ENCODE data around the gene SIPA1.

SIPA1 gene

DNA sequence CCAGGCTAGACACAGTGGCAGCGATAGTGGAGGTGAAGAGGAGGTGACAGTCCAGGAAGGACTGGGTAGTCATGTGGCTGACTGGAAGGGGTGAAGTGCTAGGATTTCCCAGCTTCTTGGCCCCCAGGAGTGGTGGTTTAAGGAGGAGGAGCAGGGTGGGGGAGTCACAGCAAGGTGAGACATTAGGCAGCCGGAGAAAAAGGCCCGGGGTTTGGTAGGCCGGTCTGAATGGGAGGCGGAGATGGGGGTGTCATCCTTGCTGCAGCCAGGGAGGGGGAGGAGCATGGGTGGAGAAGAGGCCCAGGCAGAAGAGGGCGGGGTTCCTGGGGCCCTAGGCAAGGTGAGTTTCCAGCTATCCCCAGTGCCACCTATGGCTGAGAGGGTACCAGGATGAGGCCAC lies 6.1 kb downstream of the SIPA1 start:
- H3K4me3 ChIP-seq: no peak overlapping the region
- H3K9me3 ChIP-seq (ENCODE audit: low read depth, low read length): no peaks in the 10 kb centered on the region
- no peak overlapping the region for H3K27ac ChIP-seq
- no peak overlapping the region for H3K9ac ChIP-seq (ENCODE audit: insufficient read length)
- no peak for TF ChIP-seq POLR2AphosphoS5 (IDR thresholded peaks at IDR 0.05; ENCODE audit: borderline replicate concordance, low read depth, low read length)
- TF ChIP-seq EZH2 (IDR thresholded peaks at IDR 0.05): no peak
- no peak for TF ChIP-seq FOXP2 (optimal IDR thresholded peaks at IDR 0.05; ENCODE audit: control extremely low read depth, extremely low read length, insufficient read depth)
- no peaks in the 10 kb centered on the region for H3K36me3 ChIP-seq (ENCODE audit: insufficient read depth, low read length)
- no peak for DNase-seq (ENCODE audit: low read depth, low spot score)

DNA sequence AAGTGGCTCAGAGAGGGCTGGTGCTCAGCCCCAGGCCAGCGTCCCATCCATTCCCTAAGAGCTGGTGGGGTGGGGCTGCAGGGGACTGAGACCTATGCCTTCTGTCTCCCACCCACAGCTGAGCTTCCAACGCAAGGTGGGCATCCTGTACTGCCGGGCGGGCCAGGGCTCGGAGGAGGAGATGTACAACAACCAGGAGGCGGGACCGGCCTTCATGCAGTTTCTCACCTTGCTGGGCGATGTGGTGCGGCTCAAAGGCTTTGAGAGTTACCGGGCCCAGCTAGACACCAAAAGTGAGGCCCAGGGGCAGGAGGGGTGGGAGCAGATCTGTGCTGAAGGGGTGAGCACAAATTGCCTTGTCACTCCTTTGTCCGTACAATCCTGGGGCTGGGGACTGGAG lies 6.9 kb downstream of the SIPA1 start:
- DNase-seq (ENCODE audit: low read depth, low spot score): no peak
- H3K9me3 ChIP-seq (ENCODE audit: low read depth, low read length): no peaks in the 10 kb centered on the region
- no peak overlapping the region for H3K4me3 ChIP-seq
- TF ChIP-seq EZH2 (IDR thresholded peaks at IDR 0.05) (no peak), POLR2AphosphoS5 (IDR thresholded peaks at IDR 0.05; ENCODE audit: borderline replicate concordance, low read depth, low read length) (no peak), FOXP2 (optimal IDR thresholded peaks at IDR 0.05; ENCODE audit: control extremely low read depth, extremely low read length, insufficient read depth) (no peak)
- no peak overlapping the region for H3K27ac ChIP-seq
- H3K9ac ChIP-seq (ENCODE audit: insufficient read length): no peak overlapping the region
- no peaks in the 10 kb centered on the region for H3K36me3 ChIP-seq (ENCODE audit: insufficient read depth, low read length)

DNA sequence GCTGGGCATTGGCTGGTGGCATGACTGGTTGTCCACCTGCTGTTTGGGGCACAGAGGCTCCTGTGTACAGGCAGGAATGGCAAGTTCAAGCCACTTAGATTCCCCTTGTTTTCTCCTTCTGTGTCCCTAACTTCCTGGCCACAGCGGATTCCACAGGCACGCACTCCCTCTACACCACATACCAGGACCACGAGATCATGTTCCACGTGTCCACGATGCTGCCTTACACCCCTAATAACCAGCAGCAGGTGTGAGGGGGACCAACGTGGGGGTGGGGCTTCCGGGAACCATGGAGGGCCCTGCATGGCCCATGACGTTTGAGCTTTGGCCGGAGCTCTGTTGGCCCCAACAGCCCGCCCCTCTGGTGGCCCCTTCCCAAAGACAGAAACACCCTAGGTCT lies 7.8 kb downstream of the SIPA1 start:
- no peaks in the 10 kb centered on the region for H3K9me3 ChIP-seq (ENCODE audit: low read depth, low read length)
- H3K9ac ChIP-seq (ENCODE audit: insufficient read length): no peak overlapping the region
- no peak for DNase-seq (ENCODE audit: low read depth, low spot score)
- no peaks in the 10 kb centered on the region for H3K36me3 ChIP-seq (ENCODE audit: insufficient read depth, low read length)
- TF ChIP-seq POLR2AphosphoS5 (IDR thresholded peaks at IDR 0.05; ENCODE audit: borderline replicate concordance, low read depth, low read length): no peak
- TF ChIP-seq FOXP2 (optimal IDR thresholded peaks at IDR 0.05; ENCODE audit: control extremely low read depth, extremely low read length, insufficient read depth): no peak
- no peak for TF ChIP-seq EZH2 (IDR thresholded peaks at IDR 0.05)
- H3K27ac ChIP-seq: no peak overlapping the region
- H3K4me3 ChIP-seq: no peak overlapping the region

DNA sequence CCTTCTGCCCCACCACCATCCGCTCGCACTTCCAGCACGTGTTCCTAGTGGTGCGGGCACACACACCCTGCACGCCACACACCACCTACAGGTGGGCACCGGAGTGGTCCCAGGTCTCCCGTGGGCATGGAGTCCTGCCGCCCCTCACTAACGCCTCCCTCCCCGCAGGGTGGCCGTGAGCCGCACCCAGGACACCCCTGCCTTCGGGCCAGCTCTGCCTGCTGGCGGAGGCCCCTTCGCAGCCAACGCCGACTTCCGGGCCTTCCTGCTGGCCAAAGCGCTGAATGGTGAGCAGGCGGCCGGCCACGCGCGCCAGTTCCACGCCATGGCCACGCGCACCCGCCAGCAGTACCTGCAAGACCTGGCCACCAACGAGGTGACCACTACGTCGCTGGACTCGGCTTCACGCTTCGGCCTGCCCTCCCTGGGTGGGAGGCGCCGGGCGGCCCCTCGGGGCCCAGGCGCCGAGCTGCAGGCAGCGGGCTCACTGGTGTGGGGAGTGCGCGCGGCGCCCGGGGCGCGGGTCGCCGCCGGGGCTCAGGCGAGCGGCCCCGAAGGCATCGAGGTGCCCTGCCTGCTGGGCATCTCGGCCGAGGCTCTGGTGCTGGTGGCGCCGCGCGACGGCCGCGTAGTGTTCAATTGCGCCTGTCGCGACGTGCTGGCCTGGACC lies 8.5 kb downstream of the SIPA1 start:
- no peak overlapping the region for H3K27ac ChIP-seq
- no peak overlapping the region for H3K4me3 ChIP-seq
- DNase-seq (ENCODE audit: low read depth, low spot score): no peak

GRCh38 chr11:65646958-65647701 lies 9.2 kb downstream of the SIPA1 start:
- no peak for DNase-seq (ENCODE audit: low read depth, low spot score)
- Histone ChIP-seq H3K9ac (ENCODE audit: insufficient read length) (no peak overlapping the region), H3K9me3 (ENCODE audit: low read depth, low read length) (no peaks in the 10 kb centered on the region), H3K4me3 (no peak overlapping the region), H3K27ac (no peak overlapping the region), H3K36me3 (ENCODE audit: insufficient read depth, low read length) (no peaks in the 10 kb centered on the region)
- TF ChIP-seq FOXP2 (optimal IDR thresholded peaks at IDR 0.05; ENCODE audit: control extremely low read depth, extremely low read length, insufficient read depth) (no peak), POLR2AphosphoS5 (IDR thresholded peaks at IDR 0.05; ENCODE audit: borderline replicate concordance, low read depth, low read length) (no peak), EZH2 (IDR thresholded peaks at IDR 0.05) (no peak)

More for the DNA sequence above, 8.5 kb downstream of the SIPA1 start:
- Histone ChIP-seq H3K9ac (ENCODE audit: insufficient read length) (no peak overlapping the region), H3K9me3 (ENCODE audit: low read depth, low read length) (no peaks in the 10 kb centered on the region), H3K36me3 (ENCODE audit: insufficient read depth, low read length) (no peaks in the 10 kb centered on the region)
- TF ChIP-seq FOXP2 (optimal IDR thresholded peaks at IDR 0.05; ENCODE audit: control extremely low read depth, extremely low read length, insufficient read depth): no peak
- TF ChIP-seq EZH2 (IDR thresholded peaks at IDR 0.05): no peak
- no peak for TF ChIP-seq POLR2AphosphoS5 (IDR thresholded peaks at IDR 0.05; ENCODE audit: borderline replicate concordance, low read depth, low read length)

- TF ChIP-seq POLR2AphosphoS5 (IDR thresholded peaks at IDR 0.05; ENCODE audit: borderline replicate concordance, low read depth, low read length) (no peak), FOXP2 (optimal IDR thresholded peaks at IDR 0.05; ENCODE audit: control extremely low read depth, extremely low read length, insufficient read depth) (no peak), EZH2 (IDR thresholded peaks at IDR 0.05) (no peak)
- Histone ChIP-seq H3K9me3 (ENCODE audit: low read depth, low read length) (no peaks in the 10 kb centered on the region), H3K4me3 (no peak overlapping the region), H3K27ac (no peak overlapping the region), H3K9ac (ENCODE audit: insufficient read length) (no peak overlapping the region), H3K36me3 (ENCODE audit: insufficient read depth, low read length) (peaks cover 2% of the 10 kb centered on the region; the same call in 1 of the 2 replicates)
- no peak for DNase-seq (ENCODE audit: low read depth, low spot score)
These were observed 11.1 kb downstream of the SIPA1 start for GRCh38 chr11:65648997-65649493.

DNA sequence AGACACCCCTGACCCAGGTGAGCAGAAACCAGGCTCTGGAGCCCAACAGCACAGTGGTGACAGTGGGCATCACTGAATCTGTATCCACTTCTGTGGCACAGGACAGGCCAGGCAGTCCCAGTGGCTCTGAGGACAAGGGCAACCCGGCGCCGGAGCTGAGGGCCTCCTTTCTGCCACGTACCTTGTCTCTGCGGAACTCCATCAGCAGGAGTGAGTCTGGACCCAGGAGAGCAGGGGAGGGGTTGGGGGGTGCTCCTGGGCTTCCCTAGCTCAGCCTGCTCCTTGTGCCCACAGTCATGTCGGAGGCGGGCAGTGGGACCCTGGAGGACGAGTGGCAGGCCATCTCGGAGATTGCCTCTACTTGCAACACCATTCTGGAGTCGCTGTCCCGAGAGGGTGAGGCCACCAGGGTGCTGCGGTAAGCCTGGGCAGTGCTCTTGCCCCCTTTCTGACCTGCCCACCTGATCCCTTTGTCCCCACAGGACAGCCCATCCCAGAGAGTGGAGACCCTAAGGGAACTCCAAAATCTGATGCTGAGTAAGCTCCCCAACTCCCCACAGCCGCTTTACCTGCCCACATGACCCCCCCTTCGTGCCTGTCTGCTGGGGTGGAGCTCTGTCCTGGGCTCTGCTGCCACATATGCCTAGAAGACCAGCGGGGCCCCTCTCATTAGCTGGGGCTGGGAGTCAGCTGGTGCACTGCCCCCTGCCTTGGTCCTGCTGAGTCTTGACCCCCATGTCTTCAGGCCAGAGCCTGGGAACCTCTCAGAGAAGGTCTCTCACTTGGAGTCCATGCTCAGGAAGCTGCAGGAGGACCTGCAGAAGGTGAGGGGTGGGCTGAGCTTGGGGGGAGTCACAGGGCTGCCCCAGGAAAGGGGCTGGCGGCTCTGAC lies 12.0 kb downstream of the SIPA1 start:
- Histone ChIP-seq H3K4me3 (no peak overlapping the region), H3K36me3 (ENCODE audit: insufficient read depth, low read length) (peaks cover 11% of the 10 kb centered on the region; the same call in 1 of the 2 replicates), H3K9me3 (ENCODE audit: low read depth, low read length) (no peaks in the 10 kb centered on the region), H3K9ac (ENCODE audit: insufficient read length) (no peak overlapping the region), H3K27ac (no peak overlapping the region)
- no peak for DNase-seq (ENCODE audit: low read depth, low spot score)
- TF ChIP-seq EZH2 (IDR thresholded peaks at IDR 0.05): no peak
- no peak for TF ChIP-seq POLR2AphosphoS5 (IDR thresholded peaks at IDR 0.05; ENCODE audit: borderline replicate concordance, low read depth, low read length)
